Pancreas (tissue), 10 donors: Measurements from ENCODE around the gene ALCAM. TPM values are rescaled to one million over a fixed set of nuclear protein-coding genes. Genes with fewer than 3 reads are reported as not detected.

ENCODE experiments used
- ATAC-seq, 4 donors: fragments of 200-7000 bp; cut with Tn5 transposase; one replicate each; pipeline versions ENCODE4 v1.8.0 to v1.9.1; 2020; ENCODE audit warnings: mild to moderate bottlenecking in 4 of 4, moderate library complexity in 4 of 4
- DNase-seq, 6 donors: peaks; one replicate each; pipeline ENCODE4 v3.0.0-alpha.2; 2020
- FAIRE-seq: peaks from 2 replicates; lab custom pipeline; 2012; peaks lifted over from hg19 to GRCh38; lab: Jason Lieb, UNC
- H3K27ac ChIP-seq, 4 donors: fragments of 200-600 bp; sonication (generic); 1 replicate in 3 of 4; 2 replicates in 1 of 4; pipeline versions ENCODE4 v1.5.0 to v1.8.0; 2020
- H3K27me3 ChIP-seq, 4 donors: fragments of 200-600 bp; one replicate each; pipeline ENCODE4 v1.8.0; 2021
- H3K36me3 ChIP-seq, 3 donors: fragments of 200-600 bp; sonication (generic) in 1 of 3; one replicate each; pipeline versions ENCODE4 v1.5.0 to v1.8.0; 2020 to 2021
- H3K4me1 ChIP-seq, 3 donors: fragments of 200-600 bp; one replicate each; pipeline ENCODE4 v1.8.0; 2021
- H3K4me3 ChIP-seq, 4 donors: fragments of 200-600 bp; sonication (generic) in 2 of 4; one replicate each; pipeline versions ENCODE4 v1.5.0 to v1.8.0; 2020 to 2021
- H3K9me3 ChIP-seq, 4 donors: fragments of 200-600 bp; one replicate each; pipeline ENCODE4 v1.8.0; 2021
- CTCF ChIP-seq, 4 donors: fragments of 200-600 bp; sonication (generic) in 3 of 4; IDR thresholded peaks; one replicate each; pipeline versions ENCODE4 v1.5.0 to v1.8.0; 2021; ENCODE audit warnings: antibody characterized with exemption in 4 of 4
- WGBS, 2 donors: extraction: QIAGEN DNeasy Blood & Tissue Kit; methylation state at CpG; one replicate each; pipeline ENCODE4 v1.1.7; 2013; 5-methylcytosine and 5-hydroxymethylcytosine counted together
- intact Hi-C, 3 donors: fragments of 100-400 bp; cut with DNase I; formaldehyde crosslinking; loops; one replicate each; pipeline versions ENCODE4 v1.11.1 to v1.14.2; 2022
- polyA plus RNA-seq, 2 donors: library from polyadenylated mRNA; stranded (reverse); fragments of 200-250 nt; gene quantifications; one replicate each; pipeline ENCODE4 v1.2.3, GENCODE V29; 2013
- total RNA-seq, 6 donors: library from RNA; stranded (reverse); fragmentation: NEBNext Ultra II Directional in 4 of 6; extraction: Animal tissue kit (Norgen Biotek cat#: 25700) in 4 of 6; gene quantifications; one replicate each; pipeline versions ENCODE4 v1.2.1 to v1.2.4, GENCODE V29; 2021 to 2023
- donor health status: healthy with polysubstance abuse.
- donor health status: DM: no; HTN: no; CAD: no; lungs with moderate emphysema.
- donor health status: DM: no; HTN: no; CAD: no.
- donor health status: control.
- donor health status: control.
- donor health status: Bipolar disorder and iron deficiency.
- donor health status: DM: yes; HTN: yes; CAD: no.
- donor health status: DM: no; HTN: no; CAD: no.
- donor health status: DM: no; HTN: no; CAD: no.
- donor health status: DM: yes; HTN: yes; CAD: no.

ALCAM gene
- total and polyA plus RNA-seq, 8 donors: 14.4 to 42.1 (median 27.6) TPM

GRCh38 chr3:105367063-105367405, 325 bp downstream of the ALCAM start:
- DNase-seq: peak; percentile 34 to 82 (median 55)
- 0% methylated on average over 21 to 29 of the region's 29 CpGs for WGBS, 2 donors
- ATAC-seq: peak; percentile 8 to 14 (median 10)
- Histone ChIP-seq H3K27ac (peak overlapping the region; percentile 78 to 93 (median 82)), H3K9me3 (no peaks in the 10 kb centered on the region), H3K27me3 (no peaks in the 10 kb centered on the region), H3K36me3 (no peaks in the 10 kb centered on the region), H3K4me1 (peaks cover 0 to 14% (median 13%) of the 10 kb centered on the region in 3 donors), H3K4me3 (peak overlapping the region; percentile 53 to 76 (median 62))
- TF ChIP-seq CTCF (IDR thresholded peaks at IDR 0.05): no peak
- FAIRE-seq: no peak
- intact Hi-C loops: loop anchor here in 1 of 3 donors (10.0 kb wide), 1 partner anchor 772 kb away; no protein-coding TSS in a partner anchor

- DNase-seq: peak; percentile 44 to 82 (median 68)
- H3K4me1 ChIP-seq: peaks cover 0 to 18% (median 14%) of the 10 kb centered on the region in 3 donors
- no peaks in the 10 kb centered on the region for H3K36me3 ChIP-seq
- WGBS, 2 donors: 1 to 2% methylated on average over 37 of the region's 37 CpGs
- ATAC-seq: peak; percentile 15 to 41 (median 28)
- intact Hi-C loops: loop anchor here in 1 of 3 donors (10.0 kb wide), 1 partner anchor 773 kb away; no protein-coding TSS in a partner anchor
- no peaks in the 10 kb centered on the region for H3K27me3 ChIP-seq
- H3K4me3 ChIP-seq: peak overlapping the region; percentile 53 to 76 (median 62)
- no peaks in the 10 kb centered on the region for H3K9me3 ChIP-seq
- peak overlapping the region; percentile 78 to 93 (median 82) for H3K27ac ChIP-seq
- no peak for FAIRE-seq
- TF ChIP-seq CTCF (IDR thresholded peaks at IDR 0.05): no peak
These were observed 901 bp downstream of the ALCAM start for GRCh38 chr3:105367406-105368213.

GRCh38 chr3:105368566-105369499, 2.1 kb downstream of the ALCAM start:
- no peaks in the 10 kb centered on the region for H3K9me3 ChIP-seq
- FAIRE-seq: no peak
- H3K27ac ChIP-seq: peak overlapping the region; percentile 78 to 93 (median 82)
- peak; percentile 37 to 54 (median 43) for ATAC-seq
- intact Hi-C loops: loop anchor here in 1 of 3 donors (10.0 kb wide), 1 partner anchor 774 kb away; no protein-coding TSS in a partner anchor
- H3K4me1 ChIP-seq: peaks cover 5 to 25% (median 24%) of the 10 kb centered on the region in 3 donors
- no peak for TF ChIP-seq CTCF (IDR thresholded peaks at IDR 0.05)
- DNase-seq: peak; percentile 55 to 76 (median 70)
- peak overlapping the region; percentile 53 to 76 (median 62) for H3K4me3 ChIP-seq
- no peaks in the 10 kb centered on the region for H3K27me3 ChIP-seq
- H3K36me3 ChIP-seq: no peaks in the 10 kb centered on the region
- WGBS, 2 donors: 0% methylated on average over 45 of the region's 45 CpGs

GRCh38 chr3:105369500-105370371, 3.0 kb downstream of the ALCAM start:
- Histone ChIP-seq H3K4me3 (peak overlapping the region; percentile 53 to 76 (median 62)), H3K27ac (peak overlapping the region; percentile 78 to 93 (median 82)), H3K36me3 (no peaks in the 10 kb centered on the region), H3K9me3 (no peaks in the 10 kb centered on the region), H3K27me3 (no peaks in the 10 kb centered on the region), H3K4me1 (peaks cover 5 to 26% (median 24%) of the 10 kb centered on the region in 3 donors)
- DNase-seq (peak; percentile 65 to 91 (median 80)), FAIRE-seq (no peak), ATAC-seq (peak in 3 of 4 donors; percentile 16 to 27 (median 17))
- 0 to 1% methylated on average over 22 of the region's 22 CpGs for WGBS, 2 donors
- intact Hi-C loops: loop anchor here in 1 of 3 donors (10.0 kb wide), 1 partner anchor 775 kb away; no protein-coding TSS in a partner anchor
- peak in 3 of 4 donors; percentile 9 to 37 (median 24) for TF ChIP-seq CTCF (IDR thresholded peaks at IDR 0.05)
